Measurements from ENCODE around the gene RAP1GAP2.

RAP1GAP2 gene

GRCh38 chr17:2860883-2861282, 64.6 kb downstream of the RAP1GAP2 start:
- Histone ChIP-seq H3F3A (ENCODE audit: insufficient read depth, low read length) (no peaks in the 10 kb centered on the region), H3K4me1 (ENCODE audit: low read length) (peaks cover 5% of the 10 kb centered on the region), H4K20me1 (ENCODE audit: insufficient read depth, low read length) (no peaks in the 10 kb centered on the region), H3K9ac (ENCODE audit: low read length) (no peak overlapping the region), H3K9me3 (replicated peaks; ENCODE audit: insufficient read depth, low read length) (no peaks in the 10 kb centered on the region), H2AFZ (ENCODE audit: low read length) (no peak overlapping the region), H3K27ac (ENCODE audit: low read length) (no peak overlapping the region), H3K4me2 (ENCODE audit: low read depth, low read length) (no peak overlapping the region), H3K36me3 (replicated peaks; ENCODE audit: insufficient read depth, low read length) (no peaks in the 10 kb centered on the region), H3K27me3 (replicated peaks; ENCODE audit: insufficient read depth, low read length) (peaks cover 53% of the 10 kb centered on the region), H3K79me2 (ENCODE audit: low read length) (no peaks in the 10 kb centered on the region), H3K4me3 (ENCODE audit: low read length) (no peak overlapping the region), H3K9me2 (replicated peaks; ENCODE audit: insufficient read depth, low read length) (no peaks in the 10 kb centered on the region)
- TF ChIP-seq EZH2 (optimal IDR thresholded peaks at IDR 0.05; ENCODE audit: low read depth, low read length), result no peak
- DNase-seq, result no peak

- no peak overlapping the region for H3K4me3 ChIP-seq (ENCODE audit: low read length)
- H2AFZ ChIP-seq (ENCODE audit: low read length), result no peak overlapping the region
- no peak overlapping the region for H3K27ac ChIP-seq (ENCODE audit: low read length)
- no peak overlapping the region for H3K4me2 ChIP-seq (ENCODE audit: low read depth, low read length)
- H3K9ac ChIP-seq (ENCODE audit: low read length), result no peak overlapping the region
- no peaks in the 10 kb centered on the region for H3K79me2 ChIP-seq (ENCODE audit: low read length)
- H3F3A ChIP-seq (ENCODE audit: insufficient read depth, low read length), result no peaks in the 10 kb centered on the region
- TF ChIP-seq EZH2 (optimal IDR thresholded peaks at IDR 0.05; ENCODE audit: low read depth, low read length), result no peak
- TF ChIP-seq EZH2phosphoT487 (IDR thresholded peaks at IDR 0.05; ENCODE audit: low read length), result no peak
- TF ChIP-seq CTCF (IDR thresholded peaks at IDR 0.05; ENCODE audit: low read length), result no peak
- H3K9me3 ChIP-seq (replicated peaks; ENCODE audit: insufficient read depth, low read length), result no peaks in the 10 kb centered on the region
- H3K9me2 ChIP-seq (replicated peaks; ENCODE audit: insufficient read depth, low read length), result no peaks in the 10 kb centered on the region
- H3K36me3 ChIP-seq (replicated peaks; ENCODE audit: insufficient read depth, low read length), result no peaks in the 10 kb centered on the region
- no peaks in the 10 kb centered on the region for H4K20me1 ChIP-seq (ENCODE audit: insufficient read depth, low read length)
- peaks cover 6% of the 10 kb centered on the region for H3K4me1 ChIP-seq (ENCODE audit: low read length)
- no peak for DNase-seq
- peaks cover 43% of the 10 kb centered on the region for H3K27me3 ChIP-seq (replicated peaks; ENCODE audit: insufficient read depth, low read length)
These were observed 66.0 kb downstream of the RAP1GAP2 start for GRCh38 chr17:2862197-2862596.

GRCh38 chr17:2863204-2863603, 67.0 kb downstream of the RAP1GAP2 start:
- H3K27me3 ChIP-seq (replicated peaks; ENCODE audit: insufficient read depth, low read length), result peaks cover 42% of the 10 kb centered on the region
- H3K4me1 ChIP-seq (ENCODE audit: low read length), result peaks cover 6% of the 10 kb centered on the region
- H3K4me2 ChIP-seq (ENCODE audit: low read depth, low read length), result no peak overlapping the region
- no peak overlapping the region for H2AFZ ChIP-seq (ENCODE audit: low read length)
- DNase-seq, result no peak
- H3K36me3 ChIP-seq (replicated peaks; ENCODE audit: insufficient read depth, low read length), result no peaks in the 10 kb centered on the region
- no peaks in the 10 kb centered on the region for H3K9me3 ChIP-seq (replicated peaks; ENCODE audit: insufficient read depth, low read length)
- H3F3A ChIP-seq (ENCODE audit: insufficient read depth, low read length), result no peaks in the 10 kb centered on the region
- H3K27ac ChIP-seq (ENCODE audit: low read length), result no peak overlapping the region
- H3K9me2 ChIP-seq (replicated peaks; ENCODE audit: insufficient read depth, low read length), result no peaks in the 10 kb centered on the region
- H4K20me1 ChIP-seq (ENCODE audit: insufficient read depth, low read length), result no peaks in the 10 kb centered on the region
- H3K9ac ChIP-seq (ENCODE audit: low read length), result no peak overlapping the region
- H3K79me2 ChIP-seq (ENCODE audit: low read length), result no peaks in the 10 kb centered on the region
- no peak for TF ChIP-seq EZH2 (optimal IDR thresholded peaks at IDR 0.05; ENCODE audit: low read depth, low read length)
- no peak overlapping the region for H3K4me3 ChIP-seq (ENCODE audit: low read length)

GRCh38 chr17:2865228-2865627, 69.0 kb downstream of the RAP1GAP2 start:
- H3F3A ChIP-seq (ENCODE audit: insufficient read depth, low read length), result no peaks in the 10 kb centered on the region
- no peaks in the 10 kb centered on the region for H4K20me1 ChIP-seq (ENCODE audit: insufficient read depth, low read length)
- no peak overlapping the region for H3K4me3 ChIP-seq (ENCODE audit: low read length)
- H3K36me3 ChIP-seq (replicated peaks; ENCODE audit: insufficient read depth, low read length), result no peaks in the 10 kb centered on the region
- H2AFZ ChIP-seq (ENCODE audit: low read length), result no peak overlapping the region
- H3K9me3 ChIP-seq (replicated peaks; ENCODE audit: insufficient read depth, low read length), result no peaks in the 10 kb centered on the region
- H3K27me3 ChIP-seq (replicated peaks; ENCODE audit: insufficient read depth, low read length), result peaks cover 39% of the 10 kb centered on the region
- H3K9ac ChIP-seq (ENCODE audit: low read length), result no peak overlapping the region
- H3K27ac ChIP-seq (ENCODE audit: low read length), result no peak overlapping the region
- no peaks in the 10 kb centered on the region for H3K79me2 ChIP-seq (ENCODE audit: low read length)
- no peaks in the 10 kb centered on the region for H3K9me2 ChIP-seq (replicated peaks; ENCODE audit: insufficient read depth, low read length)
- H3K4me2 ChIP-seq (ENCODE audit: low read depth, low read length), result no peak overlapping the region
- no peak for TF ChIP-seq EZH2 (optimal IDR thresholded peaks at IDR 0.05; ENCODE audit: low read depth, low read length)
- TF ChIP-seq CTCF (IDR thresholded peaks at IDR 0.05; ENCODE audit: low read length), result no peak
- no peak for TF ChIP-seq EZH2phosphoT487 (IDR thresholded peaks at IDR 0.05; ENCODE audit: low read length)
- peaks cover 6% of the 10 kb centered on the region for H3K4me1 ChIP-seq (ENCODE audit: low read length)
- no peak for DNase-seq

Measured in MM.1S (cell line).